Measurements from ENCODE around the gene CARD8. TPM values are rescaled to one million over a fixed set of nuclear protein-coding genes. Genes with fewer than 3 reads are reported as not detected.
"Not testable (repeated sequence)": the region's sequence is repeated elsewhere in the genome, so short reads cannot be mapped to it uniquely, and the experiment has no call there.

Gene CARD8
- total RNA-seq, 4 donors from 2014 or later: 33.7 to 54.0 (median 38.8) TPM

GRCh38 chr19:48297975-48298374 is 42.3 kb upstream of the CARD8 start:
- H3K27ac ChIP-seq: no peak overlapping the region
- no peak for DNase-seq (ENCODE audit: low spot score in 2 of 2)
- H3K9me3 ChIP-seq: no peaks in the 10 kb centered on the region
- H3K4me1 ChIP-seq: no peaks in the 10 kb centered on the region
- WGBS, 2 donors: 90 to 100% methylated on average over 2 to 10 of the region's 16 CpGs
- TF ChIP-seq CTCF (IDR thresholded peaks at IDR 0.05): no peak
- no peak for TF ChIP-seq POLR2A (IDR thresholded peaks at IDR 0.05)
- TF ChIP-seq EP300 (IDR thresholded peaks at IDR 0.05): no peak
- H3K4me3 ChIP-seq: no peak overlapping the region
- no peaks in the 10 kb centered on the region for H3K36me3 ChIP-seq
- H3K27me3 ChIP-seq: peaks cover 0 to 7% of the 10 kb centered on the region in 2 donors

GRCh38 chr19:48296963-48297734 is 41.4 kb upstream of the CARD8 start:
- DNase-seq (ENCODE audit: low spot score in 2 of 2): no peak
- no peaks in the 10 kb centered on the region for H3K4me1 ChIP-seq
- H3K4me3 ChIP-seq: no peak overlapping the region
- peaks cover 0 to 7% of the 10 kb centered on the region in 2 donors for H3K27me3 ChIP-seq
- TF ChIP-seq POLR2A (IDR thresholded peaks at IDR 0.05) (no peak), CTCF (IDR thresholded peaks at IDR 0.05) (no peak), EP300 (IDR thresholded peaks at IDR 0.05) (no peak)
- H3K27ac ChIP-seq: no peak overlapping the region
- no peaks in the 10 kb centered on the region for H3K36me3 ChIP-seq
- no peaks in the 10 kb centered on the region for H3K9me3 ChIP-seq
- 84 to 87% methylated on average over 37 to 41 of the region's 42 CpGs for WGBS, 2 donors

GRCh38 chr19:48295458-48295857 is 39.7 kb upstream of the CARD8 start:
- no peak for DNase-seq (ENCODE audit: low spot score in 2 of 2)
- H3K27ac ChIP-seq: no peak overlapping the region
- H3K36me3 ChIP-seq: no peaks in the 10 kb centered on the region
- TF ChIP-seq EP300 (IDR thresholded peaks at IDR 0.05): no peak
- TF ChIP-seq CTCF (IDR thresholded peaks at IDR 0.05): no peak
- TF ChIP-seq POLR2A (IDR thresholded peaks at IDR 0.05): no peak
- H3K9me3 ChIP-seq: no peaks in the 10 kb centered on the region
- peaks cover 0 to 7% of the 10 kb centered on the region in 2 donors for H3K27me3 ChIP-seq
- no peak overlapping the region for H3K4me3 ChIP-seq
- H3K4me1 ChIP-seq: peaks cover 0 to 12% (median 3%) of the 10 kb centered on the region in 4 donors
- WGBS, 2 donors: 61 to 75% methylated on average over 9 to 10 of the region's 10 CpGs

GRCh38 chr19:48292798-48293197 is 37.1 kb upstream of the CARD8 start:
- Histone ChIP-seq H3K27me3 (peaks cover 0 to 7% of the 10 kb centered on the region in 2 donors), H3K4me1 (peaks cover 0 to 15% (median 3%) of the 10 kb centered on the region in 4 donors), H3K27ac (no peak overlapping the region), H3K4me3 (no peak overlapping the region), H3K36me3 (no peaks in the 10 kb centered on the region), H3K9me3 (no peaks in the 10 kb centered on the region)
- TF ChIP-seq CTCF (IDR thresholded peaks at IDR 0.05): no peak
- TF ChIP-seq EP300 (IDR thresholded peaks at IDR 0.05): no peak
- no peak for TF ChIP-seq POLR2A (IDR thresholded peaks at IDR 0.05)
- DNase-seq (ENCODE audit: low spot score in 2 of 2): no peak
- WGBS, 2 donors: 82 to 92% methylated on average over 4 of the region's 4 CpGs

- H3K27ac ChIP-seq; H3K27me3 ChIP-seq; H3K36me3 ChIP-seq; H3K9me3 ChIP-seq; DNase-seq (ENCODE audit: low spot score in 2 of 2): not testable (repeated sequence)
- WGBS, 2 donors: 24 to 30% methylated on average over 11 of the region's 11 CpGs
- Histone ChIP-seq H3K4me1 (peaks cover 0 to 15% (median 3%) of the 10 kb centered on the region in 4 donors), H3K4me3 (peak overlapping the region in 1 of 4 donors; percentile 44)
These were observed 35.7 kb upstream of the CARD8 start for GRCh38 chr19:48291489-48291815.

All from tibial nerve (tissue), 4 donors.